ENCODE measurements around the gene MOB2. TPM values are rescaled to one million over a fixed set of nuclear protein-coding genes. Genes with fewer than 3 reads are reported as not detected.
A peak's percentile ranks its signal among the peaks of the same experiment; 100 is the strongest.

The MOB2 gene
- total and polyA plus RNA-seq, 5 experiments from 2014 or later: 29.1 to 84.3 (median 47.9) TPM

GRCh38 chr11:1526785-1527184 lies 40.2 kb upstream of the MOB2 start:
- peak overlapping the region in 2 of 10 donors; percentile 19 to 62 for H3K27ac Mint-ChIP-seq
- no peak for DNase-seq
- no peak for ATAC-seq
- H3K27me3 Mint-ChIP-seq: no peaks in the 10 kb centered on the region
- no peaks in the 10 kb centered on the region for H3K9me3 Mint-ChIP-seq
- H3K36me3 Mint-ChIP-seq: peaks cover 0 to 6% (median under 1%) of the 10 kb centered on the region in 3 donors
- POLR2A ChIA-PET: no interaction called here
- no peak overlapping the region for H3K4me3 Mint-ChIP-seq
- peaks cover 16 to 71% (median 41%) of the 10 kb centered on the region in 4 donors for H3K4me1 Mint-ChIP-seq

- peak in 1 of 2 donors; percentile 47 for ATAC-seq
- H3K27me3 Mint-ChIP-seq: no peaks in the 10 kb centered on the region
- peaks cover 0 to 8% (median 0%) of the 10 kb centered on the region in 3 donors for H3K36me3 Mint-ChIP-seq
- POLR2A ChIA-PET: interaction anchor here (1.2 kb wide), 1 partner anchor 50 kb away, joined by 4 read pairs; no protein-coding TSS in a partner anchor
- no peaks in the 10 kb centered on the region for H3K9me3 Mint-ChIP-seq
- DNase-seq: no peak
- H3K4me1 Mint-ChIP-seq: peaks cover 21 to 75% (median 56%) of the 10 kb centered on the region in 4 donors
- peak overlapping the region in 7 of 10 donors; percentile 17 to 96 (median 69) for H3K27ac Mint-ChIP-seq
- peak overlapping the region in 2 of 10 donors; percentile 26 to 56 for H3K4me3 Mint-ChIP-seq
Observed at GRCh38 chr11:1523779-1524178, 37.2 kb upstream of the MOB2 start.

GRCh38 chr11:1523077-1523476 lies 36.5 kb upstream of the MOB2 start:
- DNase-seq (no peak), ATAC-seq (no peak)
- Mint-ChIP-seq H3K27ac (peak overlapping the region in 5 of 10 donors; percentile 17 to 96 (median 51)), H3K4me3 (no peak overlapping the region), H3K27me3 (no peaks in the 10 kb centered on the region), H3K36me3 (peaks cover 0 to 8% (median 0%) of the 10 kb centered on the region in 3 donors), H3K9me3 (no peaks in the 10 kb centered on the region), H3K4me1 (peaks cover 22 to 73% (median 55%) of the 10 kb centered on the region in 4 donors)
- POLR2A ChIA-PET: interaction anchor here (0.8 to 1.2 kb wide), 2 partner anchors 9 to 51 kb away, joined by 3 to 4 read pairs; no protein-coding TSS in a partner anchor

- Mint-ChIP-seq H3K36me3 (peaks cover 0 to 8% (median 0%) of the 10 kb centered on the region in 3 donors), H3K9me3 (no peaks in the 10 kb centered on the region), H3K27ac (no peak overlapping the region), H3K4me3 (peak overlapping the region in 1 of 10 donors; percentile 18), H3K27me3 (no peaks in the 10 kb centered on the region), H3K4me1 (peaks cover 30 to 79% (median 61%) of the 10 kb centered on the region in 4 donors)
- ATAC-seq (no peak), DNase-seq (no peak)
- POLR2A ChIA-PET: no interaction called here
Observed at GRCh38 chr11:1522081-1522424, 35.5 kb upstream of the MOB2 start.

GRCh38 chr11:1521382-1522080 lies 35.0 kb upstream of the MOB2 start:
- Mint-ChIP-seq H3K27ac (peak overlapping the region in 6 of 10 donors; percentile 1 to 48 (median 26)), H3K36me3 (peaks cover 0 to 8% (median 0%) of the 10 kb centered on the region in 3 donors), H3K4me1 (peaks cover 33 to 81% (median 65%) of the 10 kb centered on the region in 4 donors), H3K27me3 (no peaks in the 10 kb centered on the region), H3K4me3 (peak overlapping the region in 3 of 10 donors; percentile 3 to 19 (median 18)), H3K9me3 (no peaks in the 10 kb centered on the region)
- DNase-seq (peak in 1 of 10 donors; percentile 22), ATAC-seq (peak; percentile 49 to 55)
- POLR2A ChIA-PET: no interaction called here

GRCh38 chr11:1520663-1521267 lies 34.2 kb upstream of the MOB2 start:
- DNase-seq (no peak), ATAC-seq (no peak)
- H3K4me1 Mint-ChIP-seq: peaks cover 36 to 86% (median 70%) of the 10 kb centered on the region in 4 donors
- H3K36me3 Mint-ChIP-seq: peaks cover 0 to 8% (median 0%) of the 10 kb centered on the region in 3 donors
- H3K27me3 Mint-ChIP-seq: no peaks in the 10 kb centered on the region
- peak overlapping the region in 4 of 10 donors; percentile 1 to 50 (median 16) for H3K27ac Mint-ChIP-seq
- H3K9me3 Mint-ChIP-seq: no peaks in the 10 kb centered on the region
- peak overlapping the region in 4 of 10 donors; percentile 3 to 53 (median 26) for H3K4me3 Mint-ChIP-seq
- POLR2A ChIA-PET: no interaction called here

GRCh38 chr11:1520209-1520662 lies 33.7 kb upstream of the MOB2 start:
- H3K27ac Mint-ChIP-seq: no peak overlapping the region
- peaks cover 0 to 8% (median 0%) of the 10 kb centered on the region in 3 donors for H3K36me3 Mint-ChIP-seq
- DNase-seq (no peak), ATAC-seq (no peak)
- H3K9me3 Mint-ChIP-seq: no peaks in the 10 kb centered on the region
- H3K27me3 Mint-ChIP-seq: no peaks in the 10 kb centered on the region
- no peak overlapping the region for H3K4me3 Mint-ChIP-seq
- peaks cover 36 to 89% (median 74%) of the 10 kb centered on the region in 4 donors for H3K4me1 Mint-ChIP-seq
- POLR2A ChIA-PET: no interaction called here

GRCh38 chr11:1519028-1520010 lies 32.7 kb upstream of the MOB2 start:
- H3K36me3 Mint-ChIP-seq: peaks cover 0 to 11% (median 0%) of the 10 kb centered on the region in 3 donors
- POLR2A ChIA-PET: no interaction called here
- no peak for ATAC-seq
- DNase-seq: no peak
- H3K27me3 Mint-ChIP-seq: no peaks in the 10 kb centered on the region
- H3K4me3 Mint-ChIP-seq: peak overlapping the region in 1 of 10 donors; percentile 38
- H3K4me1 Mint-ChIP-seq: peaks cover 40 to 87% (median 79%) of the 10 kb centered on the region in 4 donors
- H3K27ac Mint-ChIP-seq: no peak overlapping the region
- H3K9me3 Mint-ChIP-seq: no peaks in the 10 kb centered on the region

GRCh38 chr11:1518301-1518700 lies 31.7 kb upstream of the MOB2 start:
- Mint-ChIP-seq H3K36me3 (peaks cover 0 to 9% (median 0%) of the 10 kb centered on the region in 3 donors), H3K4me3 (no peak overlapping the region), H3K27ac (no peak overlapping the region), H3K4me1 (peaks cover 39 to 87% (median 78%) of the 10 kb centered on the region in 4 donors), H3K27me3 (no peaks in the 10 kb centered on the region), H3K9me3 (no peaks in the 10 kb centered on the region)
- ATAC-seq (no peak), DNase-seq (no peak)
- POLR2A ChIA-PET: no interaction called here

- H3K36me3 Mint-ChIP-seq: peaks cover 0 to 9% (median 0%) of the 10 kb centered on the region in 3 donors
- H3K4me1 Mint-ChIP-seq: peaks cover 37 to 85% (median 78%) of the 10 kb centered on the region in 4 donors
- DNase-seq (no peak), ATAC-seq (no peak)
- POLR2A ChIA-PET: no interaction called here
- H3K4me3 Mint-ChIP-seq: peak overlapping the region in 4 of 10 donors; percentile 1 to 60 (median 43)
- no peaks in the 10 kb centered on the region for H3K27me3 Mint-ChIP-seq
- H3K9me3 Mint-ChIP-seq: no peaks in the 10 kb centered on the region
- peak overlapping the region in 8 of 10 donors; percentile 7 to 88 (median 55) for H3K27ac Mint-ChIP-seq
Observed at GRCh38 chr11:1517117-1518005, 30.8 kb upstream of the MOB2 start.

- Mint-ChIP-seq H3K27me3 (no peaks in the 10 kb centered on the region), H3K4me1 (peaks cover 40 to 87% (median 81%) of the 10 kb centered on the region in 4 donors), H3K36me3 (peaks cover 0 to 9% (median 0%) of the 10 kb centered on the region in 3 donors), H3K9me3 (no peaks in the 10 kb centered on the region), H3K4me3 (peak overlapping the region in 8 of 10 donors; percentile 2 to 71 (median 49)), H3K27ac (peak overlapping the region in 9 of 10 donors; percentile 34 to 83 (median 70))
- no peak for DNase-seq
- POLR2A ChIA-PET: no interaction called here
- ATAC-seq: peak in 1 of 2 donors; percentile 24
Observed at GRCh38 chr11:1516273-1517067, 29.9 kb upstream of the MOB2 start.

All from naive thymus-derived CD8-positive, alpha-beta T cell (primary cell).